Suprapubic skin (tissue), 4 donors: ENCODE data around the gene CCSER2. TPM values are rescaled to one million over a fixed set of nuclear protein-coding genes. Genes with fewer than 3 reads are reported as not detected.

Experiments
- DNase-seq, 2 donors: peaks; one replicate each; pipeline ENCODE4 v3.0.0-alpha.2; 2019; ENCODE audit warnings: low spot score in 2 of 2
- H3K27ac ChIP-seq: fragments of 200-600 bp; sonication (generic); one replicate; pipeline ENCODE4 v1.5.1; 2019
- H3K27me3 ChIP-seq: fragments of 200-600 bp; sonication (generic); one replicate; pipeline ENCODE4 v1.5.1; 2019
- H3K36me3 ChIP-seq: fragments of 200-600 bp; sonication (generic); one replicate; pipeline ENCODE4 v1.5.1; 2019
- H3K4me1 ChIP-seq: fragments of 200-600 bp; sonication (generic); one replicate; pipeline ENCODE4 v1.5.1; 2019
- H3K4me3 ChIP-seq: fragments of 200-600 bp; sonication (generic); one replicate; pipeline ENCODE4 v1.5.1; 2019; ENCODE audit warnings: mild to moderate bottlenecking
- H3K9me3 ChIP-seq: fragments of 200-600 bp; sonication (generic); one replicate; pipeline ENCODE4 v1.5.1; 2019
- CTCF ChIP-seq, 2 donors: fragments of 200-600 bp in 1 of 2; fragments of 450-650 bp in 1 of 2; sonication (generic) in 1 of 2; IDR thresholded peaks; one replicate each; pipeline ENCODE4 v1.5.1; 2016 to 2019; ENCODE audit warnings: antibody characterized with exemption in 2 of 2, mild to moderate bottlenecking in 1 of 2, moderate library complexity in 1 of 2
- EP300 ChIP-seq: sonication (generic); formaldehyde crosslinking; IDR thresholded peaks from one replicate; pipeline ENCODE4 v1.6.1; 2017; ENCODE audit warnings: antibody characterized with exemption
- POLR2A ChIP-seq, 2 donors: fragments of 450-650 bp; IDR thresholded peaks; one replicate each; pipeline ENCODE4 v1.6.1; 2017; ENCODE audit warnings: antibody characterized with exemption in 2 of 2, mild to moderate bottlenecking in 2 of 2, moderate library complexity in 2 of 2
- POLR2AphosphoS5 ChIP-seq, 3 donors: sonication (generic); formaldehyde crosslinking; IDR thresholded peaks; one replicate each; pipeline ENCODE4 v1.6.1; 2017; ENCODE audit warnings: antibody characterized with exemption in 3 of 3
- WGBS: methylation state at CpG from one replicate; pipeline ENCODE4 v1.1.5; 2018; 5-methylcytosine and 5-hydroxymethylcytosine counted together
- total RNA-seq, 4 donors: library from RNA; depleted of rRNA; stranded (reverse); fragments of >200 nt; gene quantifications; one replicate each; pipeline ENCODE4 v1.1.0, GENCODE V29; 2016

The CCSER2 gene
- total RNA-seq, 4 donors from 2014 or later, result 39.8 to 52.7 (median 47.9) TPM

GRCh38 chr10:84427903-84428650 is 99.7 kb downstream of the CCSER2 start:
- H3K36me3 ChIP-seq, result peaks cover 3% of the 10 kb centered on the region
- H3K4me3 ChIP-seq, result no peak overlapping the region
- H3K4me1 ChIP-seq, result peaks cover 34% of the 10 kb centered on the region
- WGBS, result 88% methylated on average over 5 of the region's 5 CpGs
- no peak for TF ChIP-seq EP300
- no peak for TF ChIP-seq POLR2AphosphoS5 (IDR thresholded peaks at IDR 0.05)
- no peak for TF ChIP-seq CTCF (IDR thresholded peaks at IDR 0.05)
- TF ChIP-seq POLR2A (IDR thresholded peaks at IDR 0.05), result no peak
- no peak overlapping the region for H3K27ac ChIP-seq
- no peaks in the 10 kb centered on the region for H3K9me3 ChIP-seq
- no peaks in the 10 kb centered on the region for H3K27me3 ChIP-seq
- no peak for DNase-seq

- WGBS, result 93% methylated on average over 2 of the region's 2 CpGs
- DNase-seq, result no peak
- no peak for TF ChIP-seq POLR2A (IDR thresholded peaks at IDR 0.05)
- TF ChIP-seq EP300, result no peak
- no peak for TF ChIP-seq POLR2AphosphoS5 (IDR thresholded peaks at IDR 0.05)
- TF ChIP-seq CTCF (IDR thresholded peaks at IDR 0.05), result no peak
- H3K4me1 ChIP-seq, result peaks cover 34% of the 10 kb centered on the region
- no peak overlapping the region for H3K27ac ChIP-seq
- no peaks in the 10 kb centered on the region for H3K27me3 ChIP-seq
- H3K9me3 ChIP-seq, result no peaks in the 10 kb centered on the region
- peaks cover 3% of the 10 kb centered on the region for H3K36me3 ChIP-seq
- no peak overlapping the region for H3K4me3 ChIP-seq
These were observed 100.3 kb downstream of the CCSER2 start for GRCh38 chr10:84428711-84429110.

- Histone ChIP-seq H3K4me1 (peaks cover 24% of the 10 kb centered on the region), H3K36me3 (peaks cover 3% of the 10 kb centered on the region), H3K27ac (no peak overlapping the region), H3K4me3 (no peak overlapping the region), H3K9me3 (no peaks in the 10 kb centered on the region), H3K27me3 (no peaks in the 10 kb centered on the region)
- peak in 1 of 2 donors; percentile 82 for DNase-seq
- WGBS, result 77% methylated on average over 2 of the region's 2 CpGs
- TF ChIP-seq EP300 (no peak), CTCF (IDR thresholded peaks at IDR 0.05) (peak in 1 of 2 donors; percentile 53), POLR2A (IDR thresholded peaks at IDR 0.05) (no peak)
These were observed 101.6 kb downstream of the CCSER2 start for GRCh38 chr10:84429926-84430520.

GRCh38 chr10:84432891-84433290 is 104.5 kb downstream of the CCSER2 start:
- Histone ChIP-seq H3K4me3 (no peak overlapping the region), H3K27ac (no peak overlapping the region), H3K36me3 (peaks cover 3% of the 10 kb centered on the region), H3K27me3 (no peaks in the 10 kb centered on the region), H3K4me1 (peaks cover 6% of the 10 kb centered on the region), H3K9me3 (no peaks in the 10 kb centered on the region)
- TF ChIP-seq CTCF (IDR thresholded peaks at IDR 0.05), result no peak
- no peak for TF ChIP-seq EP300
- no peak for TF ChIP-seq POLR2AphosphoS5 (IDR thresholded peaks at IDR 0.05)
- no peak for TF ChIP-seq POLR2A (IDR thresholded peaks at IDR 0.05)
- 90% methylated on average over 5 of the region's 5 CpGs for WGBS
- no peak for DNase-seq

GRCh38 chr10:84440781-84441180 is 112.4 kb downstream of the CCSER2 start:
- H3K9me3 ChIP-seq, result no peaks in the 10 kb centered on the region
- peaks cover 24% of the 10 kb centered on the region for H3K36me3 ChIP-seq
- TF ChIP-seq CTCF (IDR thresholded peaks at IDR 0.05) (no peak), EP300 (no peak), POLR2AphosphoS5 (IDR thresholded peaks at IDR 0.05) (no peak), POLR2A (IDR thresholded peaks at IDR 0.05) (no peak)
- H3K4me3 ChIP-seq, result no peak overlapping the region
- H3K27ac ChIP-seq, result no peak overlapping the region
- DNase-seq, result no peak
- H3K27me3 ChIP-seq, result no peaks in the 10 kb centered on the region
- WGBS, result 92% methylated on average over 2 of the region's 2 CpGs
- no peaks in the 10 kb centered on the region for H3K4me1 ChIP-seq
